NOMO-1 (cell line): ENCODE measurements around the gene FZR1.

Experiments
- DNase-seq, 2 experiments: peaks; one replicate each; lab custom pipeline; 2025; ENCODE audit not compliant: unreplicated experiment in 2 of 2; lab: John Stamatoyannopoulos, UW

FZR1 gene

GRCh38 chr19:3586707-3587346 is 80.7 kb downstream of the FZR1 start:
- no peak for DNase-seq
